ENCODE data around the gene CCDC195.

CCDC195 gene

GRCh38 chr2:224691563-224691962 lies 24.6 kb downstream of the CCDC195 start:
- Histone ChIP-seq H3K4me1 (ENCODE audit: low read length) (peaks cover 6% of the 10 kb centered on the region), H4K20me1 (ENCODE audit: insufficient read depth, low read length) (no peaks in the 10 kb centered on the region), H3K79me2 (ENCODE audit: low read length) (no peaks in the 10 kb centered on the region), H3K4me2 (ENCODE audit: low read length) (no peak overlapping the region), H3K36me3 (replicated peaks; ENCODE audit: low read depth, low read length) (no peaks in the 10 kb centered on the region), H3K4me3 (ENCODE audit: low read length) (no peak overlapping the region), H3K27ac (ENCODE audit: low read length) (no peak overlapping the region), H3K9me3 (ENCODE audit: insufficient read depth, low read length) (no peaks in the 10 kb centered on the region), H3K27me3 (ENCODE audit: low read depth, low read length) (no peaks in the 10 kb centered on the region), H2AFZ (ENCODE audit: low read depth, low read length) (no peak overlapping the region), H3K9ac (ENCODE audit: low read length) (no peak overlapping the region)
- no peak for TF ChIP-seq EZH2phosphoT487 (IDR thresholded peaks at IDR 0.05; ENCODE audit: low read depth)
- TF ChIP-seq CTCF (IDR thresholded peaks at IDR 0.05; ENCODE audit: low read depth, low read length), result no peak

- no peak overlapping the region for H2AFZ ChIP-seq (ENCODE audit: low read depth, low read length)
- H3K9ac ChIP-seq (ENCODE audit: low read length), result no peak overlapping the region
- H3K36me3 ChIP-seq (replicated peaks; ENCODE audit: low read depth, low read length), result no peaks in the 10 kb centered on the region
- H3K27me3 ChIP-seq (ENCODE audit: low read depth, low read length), result no peaks in the 10 kb centered on the region
- peaks cover 6% of the 10 kb centered on the region for H3K4me1 ChIP-seq (ENCODE audit: low read length)
- no peak overlapping the region for H3K27ac ChIP-seq (ENCODE audit: low read length)
- no peak overlapping the region for H3K4me2 ChIP-seq (ENCODE audit: low read length)
- no peaks in the 10 kb centered on the region for H4K20me1 ChIP-seq (ENCODE audit: insufficient read depth, low read length)
- H3K79me2 ChIP-seq (ENCODE audit: low read length), result no peaks in the 10 kb centered on the region
- TF ChIP-seq EZH2phosphoT487 (IDR thresholded peaks at IDR 0.05; ENCODE audit: low read depth) (no peak), CTCF (IDR thresholded peaks at IDR 0.05; ENCODE audit: low read depth, low read length) (no peak)
- no peaks in the 10 kb centered on the region for H3K9me3 ChIP-seq (ENCODE audit: insufficient read depth, low read length)
- H3K4me3 ChIP-seq (ENCODE audit: low read length), result no peak overlapping the region
Observed at GRCh38 chr2:224690868-224691267, 25.3 kb downstream of the CCDC195 start.

GRCh38 chr2:224689539-224689938 lies 26.6 kb downstream of the CCDC195 start:
- Histone ChIP-seq H2AFZ (ENCODE audit: low read depth, low read length) (no peak overlapping the region), H3K4me2 (ENCODE audit: low read length) (no peak overlapping the region), H3K4me3 (ENCODE audit: low read length) (no peak overlapping the region), H4K20me1 (ENCODE audit: insufficient read depth, low read length) (no peaks in the 10 kb centered on the region), H3K36me3 (replicated peaks; ENCODE audit: low read depth, low read length) (no peaks in the 10 kb centered on the region), H3K4me1 (ENCODE audit: low read length) (peaks cover 6% of the 10 kb centered on the region), H3K79me2 (ENCODE audit: low read length) (no peaks in the 10 kb centered on the region), H3K9me3 (ENCODE audit: insufficient read depth, low read length) (no peaks in the 10 kb centered on the region), H3K27ac (ENCODE audit: low read length) (no peak overlapping the region), H3K27me3 (ENCODE audit: low read depth, low read length) (no peaks in the 10 kb centered on the region), H3K9ac (ENCODE audit: low read length) (no peak overlapping the region)
- TF ChIP-seq EZH2phosphoT487 (IDR thresholded peaks at IDR 0.05; ENCODE audit: low read depth) (no peak), CTCF (IDR thresholded peaks at IDR 0.05; ENCODE audit: low read depth, low read length) (no peak)

- no peak overlapping the region for H3K4me3 ChIP-seq (ENCODE audit: low read length)
- no peaks in the 10 kb centered on the region for H3K9me3 ChIP-seq (ENCODE audit: insufficient read depth, low read length)
- no peaks in the 10 kb centered on the region for H3K36me3 ChIP-seq (replicated peaks; ENCODE audit: low read depth, low read length)
- no peak overlapping the region for H3K27ac ChIP-seq (ENCODE audit: low read length)
- TF ChIP-seq CTCF (IDR thresholded peaks at IDR 0.05; ENCODE audit: low read depth, low read length), result no peak
- no peak for TF ChIP-seq EZH2phosphoT487 (IDR thresholded peaks at IDR 0.05; ENCODE audit: low read depth)
- H3K4me2 ChIP-seq (ENCODE audit: low read length), result no peak overlapping the region
- H4K20me1 ChIP-seq (ENCODE audit: insufficient read depth, low read length), result no peaks in the 10 kb centered on the region
- no peak overlapping the region for H3K9ac ChIP-seq (ENCODE audit: low read length)
- no peaks in the 10 kb centered on the region for H3K27me3 ChIP-seq (ENCODE audit: low read depth, low read length)
- no peak overlapping the region for H2AFZ ChIP-seq (ENCODE audit: low read depth, low read length)
- H3K79me2 ChIP-seq (ENCODE audit: low read length), result no peaks in the 10 kb centered on the region
- H3K4me1 ChIP-seq (ENCODE audit: low read length), result peaks cover 6% of the 10 kb centered on the region
Observed at GRCh38 chr2:224688997-224689396, 27.2 kb downstream of the CCDC195 start.
